Measurements from ENCODE around the gene SSX2. TPM values are rescaled to one million over a fixed set of nuclear protein-coding genes. Genes with fewer than 3 reads are reported as not detected.
"Not testable (repeated sequence)": the region's sequence is repeated elsewhere in the genome, so short reads cannot be mapped to it uniquely, and the experiment has no call there.

Gene SSX2, protein sequence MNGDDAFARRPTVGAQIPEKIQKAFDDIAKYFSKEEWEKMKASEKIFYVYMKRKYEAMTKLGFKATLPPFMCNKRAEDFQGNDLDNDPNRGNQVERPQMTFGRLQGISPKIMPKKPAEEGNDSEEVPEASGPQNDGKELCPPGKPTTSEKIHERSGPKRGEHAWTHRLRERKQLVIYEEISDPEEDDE
- not detected in 2 replicates for polyA plus RNA-seq (2013)

DNA sequence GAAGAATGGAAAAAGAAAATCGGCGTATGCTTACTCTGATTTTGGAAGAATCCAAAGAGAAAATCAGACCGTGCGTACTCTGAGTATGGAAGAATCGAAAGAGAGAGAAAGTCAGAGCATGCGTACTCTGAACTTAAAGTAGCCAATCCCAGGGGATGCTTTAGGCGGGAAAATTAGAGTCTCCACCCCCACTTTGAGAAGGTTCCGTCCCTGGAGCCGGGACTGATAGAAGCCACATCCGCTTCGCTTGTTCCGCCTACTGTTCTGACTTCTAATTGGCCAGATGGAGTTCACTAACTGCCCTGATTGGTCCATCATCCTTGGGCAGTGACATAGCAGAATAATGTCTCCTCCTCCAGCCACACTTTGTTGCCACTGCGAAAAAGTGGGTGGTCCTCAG, at the start of gene SSX2:
Gene SSX2, minus strand, starts transcription at position 101 of the 400 bp plus-strand sequence. CDS start 1,429 bp downstream, outside the sequence.
- H3K4ac ChIP-seq (ENCODE audit: low read depth, low read length); H3K27ac ChIP-seq (ENCODE audit: low read depth, low read length); H2BK5ac ChIP-seq (ENCODE audit: low read depth, low read length, poor library complexity); H3K9ac ChIP-seq (ENCODE audit: low read length); H3K79me2 ChIP-seq (ENCODE audit: control insufficient read depth, insufficient read depth, low read length, poor library complexity); H2BK12ac ChIP-seq (ENCODE audit: low read length); H3K4me3 ChIP-seq (ENCODE audit: low read depth, low read length); H2BK120ac ChIP-seq (ENCODE audit: insufficient read depth, low read length, poor library complexity); H3K14ac ChIP-seq (ENCODE audit: low read length); H2AFZ ChIP-seq (ENCODE audit: insufficient read depth, low read length, poor library complexity); H3K79me1 ChIP-seq (ENCODE audit: low read length); H3K4me2 ChIP-seq (ENCODE audit: low read length); H3K23ac ChIP-seq (ENCODE audit: low read length); H4K12ac ChIP-seq (ENCODE audit: low read depth, low read length); H2AK5ac ChIP-seq (ENCODE audit: low read length); H3K4me1 ChIP-seq (ENCODE audit: control insufficient read depth in 1 of 2, insufficient read depth in 2 of 2, low read length in 2 of 2); H3K36me3 ChIP-seq (ENCODE audit: control insufficient read depth in 1 of 2, insufficient read depth in 2 of 2, low read length in 2 of 2); H4K8ac ChIP-seq (ENCODE audit: low read depth, low read length); H4K91ac ChIP-seq (ENCODE audit: low read depth, low read length); H3K18ac ChIP-seq (ENCODE audit: low read length); H3K27me3 ChIP-seq (ENCODE audit: insufficient read depth, low read length); DNase-seq; H3K9me3 ChIP-seq (ENCODE audit: insufficient read depth, low read depth, low read length): not testable (repeated sequence)
- WGBS (ENCODE audit: extremely low coverage, insufficient coverage, insufficient read length) = no CpG with 5 or more reads among the region's 13 CpGs

DNA sequence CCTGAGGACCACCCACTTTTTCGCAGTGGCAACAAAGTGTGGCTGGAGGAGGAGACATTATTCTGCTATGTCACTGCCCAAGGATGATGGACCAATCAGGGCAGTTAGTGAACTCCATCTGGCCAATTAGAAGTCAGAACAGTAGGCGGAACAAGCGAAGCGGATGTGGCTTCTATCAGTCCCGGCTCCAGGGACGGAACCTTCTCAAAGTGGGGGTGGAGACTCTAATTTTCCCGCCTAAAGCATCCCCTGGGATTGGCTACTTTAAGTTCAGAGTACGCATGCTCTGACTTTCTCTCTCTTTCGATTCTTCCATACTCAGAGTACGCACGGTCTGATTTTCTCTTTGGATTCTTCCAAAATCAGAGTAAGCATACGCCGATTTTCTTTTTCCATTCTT, 44.0 kb upstream of the SSX2 start, which contains the start of gene SSX2B:
Gene SSX2B, plus strand, starts transcription at position 301 of the 400 bp plus-strand sequence. CDS start 1,429 bp downstream, outside the sequence.
- not testable (repeated sequence) for H3K79me2 ChIP-seq (ENCODE audit: control insufficient read depth, insufficient read depth, low read length, poor library complexity); H3K27ac ChIP-seq (ENCODE audit: low read depth, low read length); H3K4me2 ChIP-seq (ENCODE audit: low read length)

DNA sequence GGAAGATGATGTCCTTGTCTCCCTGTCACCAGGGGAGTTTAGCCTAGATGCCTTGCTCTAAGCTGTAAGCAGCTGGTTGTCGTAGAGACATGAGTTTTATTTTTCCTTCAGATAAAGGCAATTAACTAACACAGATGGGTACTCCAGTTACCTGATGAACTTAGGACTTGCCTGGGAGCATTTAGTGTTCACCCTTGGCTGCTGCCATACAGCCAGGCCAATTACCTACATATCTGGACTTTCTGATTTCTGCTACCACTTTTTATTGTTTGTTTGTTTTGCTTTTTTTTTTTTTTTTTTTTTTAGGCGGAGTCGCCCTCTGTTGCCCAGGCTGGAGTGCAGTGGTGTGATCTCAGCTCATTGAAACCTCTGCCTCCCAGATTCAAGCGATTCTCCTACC, 14.9 kb downstream of the SSX2 start:
- WGBS (ENCODE audit: extremely low coverage, insufficient coverage, insufficient read length) = no CpG with 5 or more reads among the region's 4 CpGs
- not testable (repeated sequence) for H3K4me3 ChIP-seq (ENCODE audit: low read depth, low read length); H3K4ac ChIP-seq (ENCODE audit: low read depth, low read length)

More for the DNA sequence above, 44.0 kb upstream of the SSX2 start, which contains the start of gene SSX2B:
- not testable (repeated sequence) for DNase-seq; H3K4me1 ChIP-seq (ENCODE audit: control insufficient read depth in 1 of 2, insufficient read depth in 2 of 2, low read length in 2 of 2); H4K12ac ChIP-seq (ENCODE audit: low read depth, low read length); H3K9ac ChIP-seq (ENCODE audit: low read length); H3K18ac ChIP-seq (ENCODE audit: low read length); H3K79me1 ChIP-seq (ENCODE audit: low read length); H4K8ac ChIP-seq (ENCODE audit: low read depth, low read length); H2AFZ ChIP-seq (ENCODE audit: insufficient read depth, low read length, poor library complexity); H2BK120ac ChIP-seq (ENCODE audit: insufficient read depth, low read length, poor library complexity); H4K91ac ChIP-seq (ENCODE audit: low read depth, low read length); H3K27me3 ChIP-seq (ENCODE audit: insufficient read depth, low read length); H3K14ac ChIP-seq (ENCODE audit: low read length); H3K36me3 ChIP-seq (ENCODE audit: control insufficient read depth in 1 of 2, insufficient read depth in 2 of 2, low read length in 2 of 2); H2BK12ac ChIP-seq (ENCODE audit: low read length); H3K4ac ChIP-seq (ENCODE audit: low read depth, low read length); H2AK5ac ChIP-seq (ENCODE audit: low read length); H3K23ac ChIP-seq (ENCODE audit: low read length); H2BK5ac ChIP-seq (ENCODE audit: low read depth, low read length, poor library complexity); H3K9me3 ChIP-seq (ENCODE audit: insufficient read depth, low read depth, low read length); H3K4me3 ChIP-seq (ENCODE audit: low read depth, low read length)
- WGBS (ENCODE audit: extremely low coverage, insufficient coverage, insufficient read length) = no CpG with 5 or more reads among the region's 13 CpGs

DNA sequence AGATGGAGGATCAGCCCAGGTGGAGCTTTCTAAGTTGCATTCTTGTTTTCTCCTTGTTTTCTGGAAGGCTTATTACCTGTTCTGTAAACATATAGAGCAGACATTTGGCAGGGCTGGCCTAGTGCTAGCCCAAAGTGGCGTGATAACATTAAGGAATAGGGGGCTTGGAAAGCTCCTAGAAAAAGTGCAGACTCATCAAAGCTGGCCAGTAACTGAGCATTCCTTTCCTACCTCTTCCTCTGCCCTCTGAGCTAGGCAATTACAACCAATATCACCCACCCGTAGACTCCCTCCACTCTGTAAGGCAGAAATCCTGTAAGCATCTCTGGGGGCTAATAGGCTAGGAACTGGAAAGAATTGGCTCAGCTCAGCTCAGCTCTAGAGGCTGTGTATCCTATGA, 44.8 kb downstream of the SSX2 start:
- H3K27me3 ChIP-seq (ENCODE audit: insufficient read depth, low read length); H3K18ac ChIP-seq (ENCODE audit: low read length); H3K27ac ChIP-seq (ENCODE audit: low read depth, low read length); H3K9me3 ChIP-seq (ENCODE audit: insufficient read depth, low read depth, low read length); H4K12ac ChIP-seq (ENCODE audit: low read depth, low read length); H3K79me2 ChIP-seq (ENCODE audit: control insufficient read depth, insufficient read depth, low read length, poor library complexity); H3K4me1 ChIP-seq (ENCODE audit: control insufficient read depth in 1 of 2, insufficient read depth in 2 of 2, low read length in 2 of 2); H3K23ac ChIP-seq (ENCODE audit: low read length); H3K79me1 ChIP-seq (ENCODE audit: low read length); H3K4me3 ChIP-seq (ENCODE audit: low read depth, low read length); H3K36me3 ChIP-seq (ENCODE audit: control insufficient read depth in 1 of 2, insufficient read depth in 2 of 2, low read length in 2 of 2); H2AK5ac ChIP-seq (ENCODE audit: low read length); H2BK5ac ChIP-seq (ENCODE audit: low read depth, low read length, poor library complexity); H4K91ac ChIP-seq (ENCODE audit: low read depth, low read length); H3K14ac ChIP-seq (ENCODE audit: low read length); H3K4ac ChIP-seq (ENCODE audit: low read depth, low read length); H3K4me2 ChIP-seq (ENCODE audit: low read length); H2BK12ac ChIP-seq (ENCODE audit: low read length); H2AFZ ChIP-seq (ENCODE audit: insufficient read depth, low read length, poor library complexity); H2BK120ac ChIP-seq (ENCODE audit: insufficient read depth, low read length, poor library complexity); H3K9ac ChIP-seq (ENCODE audit: low read length); H4K8ac ChIP-seq (ENCODE audit: low read depth, low read length); DNase-seq: not testable (repeated sequence)
- whole genome bisulfite sequencing (ENCODE audit: extremely low coverage, insufficient coverage, insufficient read length) = no CpG with 5 or more reads among the region's 2 CpGs

More for the DNA sequence above, 14.9 kb downstream of the SSX2 start:
- not testable (repeated sequence) for H3K27me3 ChIP-seq (ENCODE audit: insufficient read depth, low read length); H3K4me2 ChIP-seq (ENCODE audit: low read length); H2AK5ac ChIP-seq (ENCODE audit: low read length); H4K8ac ChIP-seq (ENCODE audit: low read depth, low read length); H3K79me2 ChIP-seq (ENCODE audit: control insufficient read depth, insufficient read depth, low read length, poor library complexity); H3K9ac ChIP-seq (ENCODE audit: low read length); H3K36me3 ChIP-seq (ENCODE audit: control insufficient read depth in 1 of 2, insufficient read depth in 2 of 2, low read length in 2 of 2); H4K91ac ChIP-seq (ENCODE audit: low read depth, low read length); H2BK12ac ChIP-seq (ENCODE audit: low read length); H2BK120ac ChIP-seq (ENCODE audit: insufficient read depth, low read length, poor library complexity); H3K79me1 ChIP-seq (ENCODE audit: low read length); H2AFZ ChIP-seq (ENCODE audit: insufficient read depth, low read length, poor library complexity); H3K9me3 ChIP-seq (ENCODE audit: insufficient read depth, low read depth, low read length); H2BK5ac ChIP-seq (ENCODE audit: low read depth, low read length, poor library complexity); DNase-seq; H3K18ac ChIP-seq (ENCODE audit: low read length); H3K23ac ChIP-seq (ENCODE audit: low read length); H3K27ac ChIP-seq (ENCODE audit: low read depth, low read length); H4K12ac ChIP-seq (ENCODE audit: low read depth, low read length); H3K4me1 ChIP-seq (ENCODE audit: control insufficient read depth in 1 of 2, insufficient read depth in 2 of 2, low read length in 2 of 2); H3K14ac ChIP-seq (ENCODE audit: low read length)
